Right renal pelvis (tissue), 4 donors: Measurements from ENCODE around the gene FES. TPM values are rescaled to one million over a fixed set of nuclear protein-coding genes. Genes with fewer than 3 reads are reported as not detected.
"Not testable (repeated sequence)": the region's sequence is repeated elsewhere in the genome, so short reads cannot be mapped to it uniquely, and the experiment has no call there.

Experiments used
- DNase-seq, 4 donors: peaks; one replicate each; pipeline ENCODE4 v3.0.0-alpha.2; 2013; ENCODE audit warnings: low read depth in 4 of 4, low spot score in 3 of 4, missing footprints in 1 of 4
- polyA plus RNA-seq, 4 donors: library from polyadenylated mRNA; unstranded; fragments of 120-200 nt; gene quantifications; one replicate each; pipeline ENCODE4 v1.2.1, GENCODE V29; 2013; ENCODE audit not compliant: insufficient read length in 4 of 4

FES gene
- polyA plus RNA-seq: 10 to 100 TPM in 3 of 4 donors, 1 to 10 TPM in 1; 9.3 to 15.9 (median 14.4) TPM

GRCh38 chr15:90883976-90884718 lies at the start of gene FES:
FES (plus strand) TSS chr15:90884504; CDS start chr15:90885046, 542 bp downstream.
- DNase-seq: no peak

GRCh38 chr15:90834626-90835025 lies 49.7 kb upstream of the FES start:
- DNase-seq: no peak

DNA sequence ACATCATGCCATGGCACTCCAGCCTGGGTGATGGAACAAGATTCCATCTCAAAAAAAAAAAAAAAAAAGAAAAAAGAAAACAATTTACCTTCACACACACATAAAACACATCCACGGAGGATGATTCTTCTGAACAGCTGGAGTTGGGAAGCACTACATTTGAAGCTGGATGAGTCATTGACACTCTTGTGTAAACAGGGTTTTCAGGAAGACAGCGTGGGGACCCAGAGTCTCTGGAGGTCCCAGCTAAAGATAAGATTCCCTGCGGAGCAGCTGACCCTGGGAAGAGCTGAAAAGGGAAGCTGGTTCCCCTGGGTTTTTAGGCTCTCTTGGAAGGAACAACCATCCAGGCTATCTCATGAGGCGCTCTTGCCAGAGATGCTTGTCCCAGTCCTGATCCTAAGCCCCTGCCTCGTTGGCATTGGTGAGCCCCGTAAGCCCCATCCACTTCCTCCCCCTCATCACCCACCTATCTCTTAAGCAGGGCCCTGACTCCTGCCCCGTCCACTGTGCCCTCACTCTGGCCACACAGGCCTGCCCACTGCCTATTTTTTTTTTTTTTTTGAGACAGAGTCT lies 47.9 kb upstream of the FES start:
- no peak for DNase-seq

DNA sequence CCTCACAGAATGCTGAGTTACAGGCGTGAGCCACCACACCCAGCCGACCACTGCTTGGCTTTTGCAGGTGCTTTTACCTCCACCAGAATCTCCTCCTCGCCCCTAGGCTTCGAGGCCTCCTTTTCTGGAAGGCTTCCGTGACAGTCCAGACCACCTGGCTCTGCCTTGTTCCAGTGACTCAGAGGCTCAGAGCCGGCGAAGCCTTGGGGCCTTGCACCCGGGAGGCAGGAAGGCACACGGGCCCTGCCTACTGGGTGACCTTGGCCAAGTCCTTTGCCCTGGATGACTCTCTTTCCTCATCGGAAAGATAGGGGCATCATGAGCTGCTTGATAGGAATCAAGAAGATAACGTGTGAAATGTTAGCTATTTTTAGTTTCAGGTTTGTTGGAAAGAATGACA lies 47.2 kb upstream of the FES start:
- DNase-seq: no peak

DNA sequence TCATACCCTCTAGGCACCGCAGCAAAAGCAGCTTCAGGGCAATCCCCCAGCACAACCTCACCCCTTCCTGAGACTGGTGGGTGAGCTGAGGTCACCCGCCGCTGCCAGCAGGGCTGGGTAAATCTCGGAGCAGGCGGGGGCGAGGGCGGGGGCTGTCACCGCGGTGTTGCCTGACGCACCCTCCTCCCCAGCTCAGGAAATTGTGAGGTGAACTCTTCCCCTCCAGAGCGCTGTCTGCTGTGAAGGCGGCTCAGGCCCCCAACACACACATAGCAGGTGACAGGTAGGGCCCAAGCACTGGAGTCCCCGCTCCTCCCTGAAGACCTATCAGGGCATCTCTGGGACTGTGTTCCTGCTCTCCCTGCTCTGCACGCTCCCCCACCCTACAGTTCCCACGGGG lies 46.2 kb upstream of the FES start:
- DNase-seq: no peak

GRCh38 chr15:90838544-90838943 lies 45.8 kb upstream of the FES start:
- no peak for DNase-seq

DNA sequence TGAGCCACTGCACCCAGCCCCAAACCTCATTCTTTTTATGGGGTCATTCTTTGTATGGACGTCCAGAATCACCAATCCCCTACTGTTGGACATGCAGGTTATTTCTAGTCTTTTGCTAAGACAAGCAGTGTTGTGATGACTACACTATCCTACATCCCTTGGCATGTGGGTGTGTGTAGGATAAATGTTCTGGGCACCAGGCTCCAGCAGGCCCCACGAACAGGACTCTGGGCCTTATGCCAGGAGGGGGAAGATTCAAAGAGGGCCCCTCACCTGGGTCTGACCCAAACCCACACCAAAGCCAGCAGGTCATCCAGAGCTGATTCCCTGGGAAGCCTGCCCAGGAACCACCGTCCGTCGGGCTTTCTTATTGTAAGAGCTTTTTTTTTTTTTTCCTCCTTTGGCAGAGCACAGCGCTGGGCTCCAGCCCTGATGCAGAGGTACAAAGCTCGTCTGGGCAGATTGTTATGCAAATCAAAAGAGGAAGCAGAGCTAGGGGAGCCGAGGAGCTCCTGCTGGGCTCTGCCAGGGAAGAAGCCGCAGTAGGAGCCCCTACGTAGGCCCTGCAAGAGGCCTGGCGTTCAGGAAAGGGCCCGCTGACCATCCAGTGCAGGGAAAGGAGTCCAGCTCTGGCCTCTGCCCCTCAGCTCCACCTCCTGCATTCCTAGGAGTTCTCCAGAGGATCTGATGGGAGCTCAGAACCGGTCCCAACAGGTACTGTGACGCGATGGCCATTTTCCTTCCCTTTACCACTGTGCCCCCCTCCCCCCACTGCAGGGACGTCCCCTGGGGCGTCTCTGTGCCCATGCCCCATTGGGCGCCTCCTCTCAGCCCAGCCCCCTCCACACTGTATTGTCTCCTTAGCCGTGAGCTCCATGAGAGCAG lies 44.9 kb upstream of the FES start:
- no peak for DNase-seq

- DNase-seq: no peak
These were observed 44.0 kb upstream of the FES start for GRCh38 chr15:90840157-90840855.

- no peak for DNase-seq
These were observed 43.4 kb upstream of the FES start for GRCh38 chr15:90840954-90841353.

- DNase-seq: no peak
These were observed 39.6 kb upstream of the FES start for GRCh38 chr15:90844696-90845095.

DNA sequence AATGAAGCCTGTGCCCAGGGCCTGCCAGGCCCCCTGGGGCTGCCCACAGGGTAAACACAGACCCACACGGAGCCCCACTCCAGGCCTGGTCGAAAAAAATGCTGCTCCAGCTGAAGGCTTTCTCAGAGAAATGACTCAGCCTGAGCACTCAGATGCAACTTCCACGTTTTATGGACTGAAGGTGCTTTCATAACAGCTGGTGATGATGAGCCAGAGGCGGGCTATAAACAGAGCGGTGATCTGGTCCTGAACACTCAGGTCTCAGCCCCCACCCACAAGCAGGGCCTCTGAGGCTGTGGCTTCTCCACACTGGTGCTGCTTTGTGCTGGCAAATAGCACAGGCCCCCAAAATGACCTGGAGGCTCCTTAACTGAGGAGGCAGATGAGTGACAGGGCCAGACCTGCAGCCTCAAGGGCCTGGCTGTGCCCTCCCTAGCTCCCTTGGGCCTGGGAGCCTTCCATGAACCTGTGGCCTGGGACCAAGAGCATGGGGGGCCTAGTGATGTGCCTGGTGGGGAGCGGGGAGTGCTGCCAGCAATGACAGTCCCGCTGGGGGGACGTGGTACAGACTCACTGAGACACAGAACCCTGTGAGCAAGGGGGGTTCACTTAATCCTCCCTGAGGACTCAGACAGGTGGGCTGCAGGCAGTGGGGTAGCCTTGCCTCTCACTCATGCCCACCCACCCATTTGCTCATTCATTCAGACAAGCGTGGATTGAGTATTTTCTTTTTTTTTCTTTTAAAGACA lies 38.9 kb upstream of the FES start:
- DNase-seq: no peak

- DNase-seq: not testable (repeated sequence)
These were observed 34.9 kb upstream of the FES start for GRCh38 chr15:90849424-90849823.

DNA sequence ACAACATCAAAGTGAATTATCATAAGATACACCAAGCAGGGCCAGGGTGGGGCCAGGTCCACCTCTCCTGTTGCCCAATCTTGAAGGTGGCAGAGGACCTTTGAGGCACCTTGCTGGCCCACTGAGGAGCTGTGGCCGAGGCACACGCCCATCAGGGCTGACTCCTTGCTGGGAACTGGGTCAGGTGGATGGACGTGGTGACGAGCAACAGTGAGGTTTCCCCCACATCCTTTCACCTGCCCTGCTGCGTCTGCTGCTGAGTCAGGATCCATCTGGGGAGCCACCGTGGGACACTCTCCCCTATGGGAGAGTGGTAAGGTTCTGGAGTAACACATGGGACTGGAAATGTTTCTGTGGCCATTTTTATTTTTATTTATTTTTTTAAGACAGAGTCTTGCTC lies 33.2 kb upstream of the FES start:
- no peak for DNase-seq

- no peak for DNase-seq
These were observed 32.4 kb upstream of the FES start for GRCh38 chr15:90851940-90852339.

DNA sequence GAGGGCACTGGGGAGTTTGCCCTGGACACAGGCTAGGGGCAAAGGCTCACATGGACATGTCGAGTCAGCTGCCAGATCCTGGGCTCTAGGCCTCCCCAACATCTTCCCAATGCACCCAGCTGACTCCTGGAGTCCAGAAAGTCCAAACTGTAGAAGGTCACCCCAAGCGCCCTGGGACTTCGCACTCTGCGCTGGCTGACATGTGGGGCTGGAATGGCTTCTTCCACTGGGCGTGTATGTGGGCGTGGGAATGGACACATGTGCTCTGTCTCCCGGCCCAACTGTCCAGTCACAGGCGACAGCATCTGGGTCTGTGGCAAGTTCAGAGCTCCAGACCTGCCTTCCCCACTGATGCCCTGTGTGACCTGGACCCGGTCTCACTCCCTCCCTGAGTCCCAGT lies 29.2 kb upstream of the FES start:
- no peak for DNase-seq

DNA sequence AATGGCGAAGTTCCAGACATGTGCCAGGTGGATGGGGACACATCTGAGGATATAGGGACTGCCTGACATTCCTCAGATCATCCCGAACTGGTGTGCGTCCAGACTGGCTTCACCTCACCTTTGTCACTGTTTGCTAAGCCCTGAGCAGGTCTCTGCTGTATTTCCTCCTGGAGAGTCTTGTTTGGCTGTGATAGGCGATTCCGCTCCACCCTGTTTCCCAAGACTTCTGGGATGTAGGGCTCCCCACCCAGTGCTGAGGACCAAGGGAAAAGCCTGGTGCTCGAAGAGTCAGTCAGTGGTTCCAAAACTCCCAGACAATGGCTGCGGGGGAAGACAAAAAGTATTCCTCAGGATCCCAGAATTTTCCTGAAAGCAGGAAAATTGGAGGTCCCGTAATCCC lies 27.0 kb upstream of the FES start:
- no peak for DNase-seq

- DNase-seq: no peak
These were observed 26.3 kb upstream of the FES start for GRCh38 chr15:90857883-90858443.

- no peak for DNase-seq
These were observed 24.8 kb upstream of the FES start for GRCh38 chr15:90859234-90860131.

DNA sequence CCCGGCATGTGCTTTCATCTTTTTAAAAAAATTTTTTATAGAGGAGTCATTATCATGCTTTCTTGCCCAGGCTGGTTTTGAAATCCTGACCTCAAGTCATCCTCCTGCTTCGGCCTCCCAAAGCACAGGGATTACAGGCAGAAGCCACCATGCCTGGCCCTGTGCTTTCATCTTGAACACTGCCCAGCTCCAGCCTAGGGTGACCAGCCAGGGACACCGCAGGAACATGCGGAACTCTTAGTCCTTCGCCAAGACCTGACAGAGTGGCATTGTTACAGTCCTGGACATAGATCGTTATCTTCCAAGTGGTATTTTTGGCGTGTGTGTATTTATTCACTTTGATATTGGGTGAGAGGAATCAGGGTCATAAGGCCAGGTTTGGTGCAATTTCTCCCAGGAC lies 23.9 kb upstream of the FES start:
- no peak for DNase-seq
